ENCODE measurements around the gene LRRFIP1.
"Not testable (repeated sequence)": the region's sequence is repeated elsewhere in the genome, so short reads cannot be mapped to it uniquely, and the experiment has no call there.

Gene LRRFIP1

DNA sequence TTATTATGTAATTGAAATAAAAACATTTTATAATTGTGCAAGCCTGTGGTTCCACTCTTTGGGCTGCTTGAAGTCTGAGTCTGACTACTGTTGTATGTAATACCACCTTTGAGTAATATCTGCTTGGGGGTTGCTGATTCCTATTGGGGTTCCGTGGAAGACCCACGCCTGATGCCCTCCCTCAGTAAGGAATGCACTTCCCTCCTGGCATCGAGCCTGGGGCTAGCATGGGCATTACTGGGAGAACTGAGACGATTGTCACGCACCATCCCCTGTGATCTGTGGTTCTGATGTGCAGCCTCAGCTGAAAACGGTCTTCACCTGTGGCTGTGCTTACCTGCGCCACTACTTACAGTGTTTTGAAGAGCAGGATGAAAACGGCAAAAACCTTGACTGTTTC is 138.5 kb downstream of the LRRFIP1 start:
- DNase-seq (ENCODE audit: low read depth): no peak
- H3K4me3 ChIP-seq (replicated peaks; ENCODE audit: low read depth, low read length): no peak overlapping the region

DNA sequence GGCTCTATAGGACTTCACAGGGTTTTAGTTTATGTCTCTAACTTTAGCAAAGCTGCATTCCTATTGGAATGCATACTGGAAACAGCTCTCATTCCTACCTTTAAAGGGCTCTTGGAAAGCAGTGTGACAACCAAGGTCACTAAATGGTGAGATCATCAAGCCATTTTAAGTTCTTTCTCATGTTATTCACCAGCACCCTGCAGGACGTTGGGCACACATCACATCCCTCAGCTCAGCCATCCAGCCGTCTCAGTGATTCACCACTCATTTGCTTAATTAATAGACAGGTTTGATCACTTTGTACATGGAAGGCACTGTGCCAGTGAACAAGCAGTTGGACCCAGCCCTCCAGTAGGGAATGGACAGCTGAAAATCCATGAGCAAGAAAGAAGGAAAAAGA is 139.0 kb downstream of the LRRFIP1 start:
- DNase-seq (ENCODE audit: low read depth): no peak
- TF ChIP-seq, protein P1, sequence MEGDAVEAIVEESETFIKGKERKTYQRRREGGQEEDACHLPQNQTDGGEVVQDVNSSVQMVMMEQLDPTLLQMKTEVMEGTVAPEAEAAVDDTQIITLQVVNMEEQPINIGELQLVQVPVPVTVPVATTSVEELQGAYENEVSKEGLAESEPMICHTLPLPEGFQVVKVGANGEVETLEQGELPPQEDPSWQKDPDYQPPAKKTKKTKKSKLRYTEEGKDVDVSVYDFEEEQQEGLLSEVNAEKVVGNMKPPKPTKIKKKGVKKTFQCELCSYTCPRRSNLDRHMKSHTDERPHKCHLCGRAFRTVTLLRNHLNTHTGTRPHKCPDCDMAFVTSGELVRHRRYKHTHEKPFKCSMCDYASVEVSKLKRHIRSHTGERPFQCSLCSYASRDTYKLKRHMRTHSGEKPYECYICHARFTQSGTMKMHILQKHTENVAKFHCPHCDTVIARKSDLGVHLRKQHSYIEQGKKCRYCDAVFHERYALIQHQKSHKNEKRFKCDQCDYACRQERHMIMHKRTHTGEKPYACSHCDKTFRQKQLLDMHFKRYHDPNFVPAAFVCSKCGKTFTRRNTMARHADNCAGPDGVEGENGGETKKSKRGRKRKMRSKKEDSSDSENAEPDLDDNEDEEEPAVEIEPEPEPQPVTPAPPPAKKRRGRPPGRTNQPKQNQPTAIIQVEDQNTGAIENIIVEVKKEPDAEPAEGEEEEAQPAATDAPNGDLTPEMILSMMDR (IDR thresholded peaks at IDR 0.05; ENCODE audit: low read length, missing control alignments): no peak
- H3K4me3 ChIP-seq (replicated peaks; ENCODE audit: low read depth, low read length): no peak overlapping the region

More for the DNA sequence above, 138.5 kb downstream of the LRRFIP1 start:
- TF ChIP-seq, protein P1 (IDR thresholded peaks at IDR 0.05; ENCODE audit: low read length, missing control alignments): no peak

DNA sequence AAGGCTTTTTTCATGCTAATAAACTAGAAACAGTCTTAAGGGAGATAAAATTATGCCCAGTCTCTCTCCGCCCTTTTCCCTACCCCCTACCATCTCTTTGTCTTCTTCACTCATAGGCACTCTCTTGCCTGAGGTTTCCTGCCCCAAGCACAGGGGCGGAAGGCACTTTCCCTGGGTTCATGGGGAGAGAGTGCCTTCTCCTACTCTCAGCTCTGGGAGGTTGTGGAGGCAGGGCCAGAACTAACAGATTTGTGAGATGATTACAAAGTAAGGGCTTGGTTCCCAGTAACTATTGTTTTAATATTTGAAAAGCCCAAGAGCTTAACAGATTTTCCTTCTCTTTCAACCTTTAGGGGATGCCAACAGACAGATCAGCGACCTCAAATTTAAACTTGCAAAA is 145.1 kb downstream of the LRRFIP1 start:
- no peak for DNase-seq (ENCODE audit: low read depth)
- H3K4me3 ChIP-seq (replicated peaks; ENCODE audit: low read depth, low read length): no peak overlapping the region
- TF ChIP-seq, protein P1 (IDR thresholded peaks at IDR 0.05; ENCODE audit: low read length, missing control alignments): no peak

DNA sequence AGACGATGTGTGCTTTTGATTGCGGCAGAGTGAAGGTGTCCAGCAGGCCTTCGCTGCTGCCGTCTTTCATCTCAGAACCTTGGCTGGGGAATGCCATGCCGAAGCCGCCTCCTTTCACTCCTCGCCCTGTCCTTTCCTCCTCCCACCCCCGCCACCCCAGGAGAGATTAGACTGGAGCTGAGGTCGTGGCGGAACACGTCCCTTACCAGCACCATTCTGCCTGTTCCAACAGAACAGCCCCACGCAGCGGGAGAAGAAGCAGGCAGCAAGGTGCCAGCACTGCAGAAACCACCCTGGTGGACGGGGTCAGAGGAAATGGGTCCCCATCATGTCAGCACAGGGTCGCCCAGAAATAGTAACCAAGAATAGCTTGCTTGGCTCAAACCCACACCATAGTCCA is 146.4 kb downstream of the LRRFIP1 start:
- H3K4me3 ChIP-seq (replicated peaks; ENCODE audit: low read depth, low read length): no peak overlapping the region
- DNase-seq (ENCODE audit: low read depth): no peak
- TF ChIP-seq, protein P1 (IDR thresholded peaks at IDR 0.05; ENCODE audit: low read length, missing control alignments): no peak

DNA sequence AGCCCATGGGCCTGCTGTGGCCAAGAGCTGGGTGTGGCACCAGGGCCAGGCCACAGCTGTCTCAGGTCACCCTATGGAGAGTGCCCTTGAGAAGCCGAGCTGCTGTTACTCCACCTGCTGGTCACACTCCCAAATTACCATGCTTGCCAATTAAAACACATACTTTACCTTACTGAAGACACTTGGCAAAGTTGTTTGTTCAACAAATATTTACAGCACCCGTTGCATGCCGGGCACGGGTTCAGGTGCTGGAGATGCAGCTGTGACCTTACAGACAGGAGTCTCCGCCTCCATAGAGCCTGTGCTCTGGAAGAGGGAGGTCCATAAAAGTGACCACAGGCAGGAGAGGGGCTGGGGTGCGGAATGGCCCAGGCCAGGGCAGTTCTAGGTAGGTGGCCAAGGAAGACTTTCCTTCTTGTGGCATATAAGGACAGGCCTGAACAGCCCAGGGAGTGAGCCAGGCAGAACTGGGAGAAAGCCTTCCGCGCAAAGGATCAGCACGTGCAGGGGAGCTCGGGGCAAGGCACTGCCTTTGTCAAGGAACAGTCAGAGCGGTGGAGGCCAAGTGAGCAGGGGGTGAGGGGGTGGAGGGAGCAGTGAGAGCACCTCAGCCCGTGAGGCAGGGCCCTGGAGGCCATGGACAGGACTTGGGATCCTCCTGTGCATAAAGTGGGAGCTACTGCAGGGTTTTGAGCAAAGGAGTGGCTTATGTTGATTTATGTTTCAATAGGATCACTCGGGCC is 147.6 kb downstream of the LRRFIP1 start:
- TF ChIP-seq, protein P1 (IDR thresholded peaks at IDR 0.05; ENCODE audit: low read length, missing control alignments): peak; percentile 71
- peak; percentile 68 for DNase-seq (ENCODE audit: low read depth)
- H3K4me3 ChIP-seq (replicated peaks; ENCODE audit: low read depth, low read length): no peak overlapping the region

DNA sequence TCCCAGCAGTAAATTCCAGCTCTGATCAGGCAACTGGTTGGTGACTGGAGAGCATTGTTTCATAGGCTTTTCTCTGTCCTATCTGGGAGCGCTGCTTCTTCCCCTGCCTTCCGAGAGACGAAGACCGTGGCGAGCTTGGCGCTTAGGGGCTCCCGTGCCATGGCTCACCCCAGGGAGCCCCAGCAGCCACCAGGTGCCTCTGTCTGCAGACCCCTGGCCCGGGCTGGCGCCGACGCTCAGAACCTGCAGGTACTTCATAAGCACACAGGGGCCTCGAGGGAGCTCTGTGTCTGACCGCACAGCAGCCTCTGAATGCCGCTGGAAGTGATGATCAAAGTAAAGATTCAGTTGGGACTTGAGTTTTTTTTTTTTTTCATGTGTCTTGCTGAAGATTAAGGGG is 152.1 kb downstream of the LRRFIP1 start:
- TF ChIP-seq, protein P1 (IDR thresholded peaks at IDR 0.05; ENCODE audit: low read length, missing control alignments): no peak
- DNase-seq (ENCODE audit: low read depth): no peak
- no peak overlapping the region for H3K4me3 ChIP-seq (replicated peaks; ENCODE audit: low read depth, low read length)

DNA sequence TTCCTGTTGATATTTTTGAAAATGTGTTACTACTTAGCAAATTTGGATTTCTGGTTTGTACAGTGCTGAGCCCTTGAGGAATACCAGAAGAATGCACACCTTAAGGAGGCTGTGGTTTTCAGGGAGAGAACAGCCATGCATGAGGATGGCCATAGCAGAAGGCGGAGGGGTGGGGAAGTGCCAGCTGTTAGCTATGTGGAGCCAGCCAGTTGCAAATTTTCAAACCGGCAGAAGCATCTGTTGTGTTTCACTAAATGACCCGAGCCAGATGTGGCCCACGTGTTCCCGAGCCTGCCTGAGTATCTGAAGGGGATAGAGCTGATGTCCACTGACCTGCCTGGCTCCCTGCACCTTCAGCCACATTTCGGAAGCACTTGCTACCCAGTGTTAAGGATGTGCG is 154.8 kb downstream of the LRRFIP1 start:
- TF ChIP-seq, protein P1 (IDR thresholded peaks at IDR 0.05; ENCODE audit: low read length, missing control alignments): no peak
- no peak overlapping the region for H3K4me3 ChIP-seq (replicated peaks; ENCODE audit: low read depth, low read length)
- DNase-seq (ENCODE audit: low read depth): no peak

DNA sequence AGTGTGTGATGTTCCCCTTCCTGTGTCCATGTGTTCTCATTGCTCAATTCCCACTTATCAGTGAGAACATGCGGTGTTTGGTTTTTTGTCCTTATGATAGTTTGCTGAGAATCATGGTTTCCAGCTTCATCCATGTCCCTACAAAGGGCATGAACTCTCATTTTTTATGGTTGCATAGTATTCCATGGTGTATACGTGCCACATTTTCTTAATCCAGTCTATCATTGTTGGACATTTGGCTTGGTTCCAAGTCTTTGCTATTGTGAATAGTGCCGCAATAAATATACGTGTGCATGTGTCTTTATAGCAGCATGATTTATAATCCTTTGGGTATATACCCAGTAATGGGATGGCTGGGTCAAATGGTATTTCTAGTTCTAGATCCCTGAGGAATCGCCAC is 156.3 kb downstream of the LRRFIP1 start:
- not testable (repeated sequence) for DNase-seq (ENCODE audit: low read depth); H3K4me3 ChIP-seq (replicated peaks; ENCODE audit: low read depth, low read length)
